ENCODE data around the gene NOS3. TPM values are rescaled to one million over a fixed set of nuclear protein-coding genes. Genes with fewer than 3 reads are reported as not detected.

Gene NOS3
- total RNA-seq, 1 donor from 2014 or later = 185 TPM

GRCh38 chr7:150997075-150997511 is 6.3 kb downstream of the NOS3 start:
- H3K27ac ChIP-seq = no peak overlapping the region
- no peaks in the 10 kb centered on the region for H3K9me3 ChIP-seq
- DNase-seq (ENCODE audit: low spot score in 2 of 2) = no peak
- no peak for TF ChIP-seq CTCF (IDR thresholded peaks at IDR 0.05)
- H3K4me1 ChIP-seq = no peaks in the 10 kb centered on the region
- intact Hi-C loops (cut with DNase I) = no loop called here
- H3K4me3 ChIP-seq = no peak overlapping the region
- H3K27me3 ChIP-seq = no peaks in the 10 kb centered on the region
- no peaks in the 10 kb centered on the region for H3K36me3 ChIP-seq

- TF ChIP-seq CTCF (IDR thresholded peaks at IDR 0.05) = no peak
- Histone ChIP-seq H3K36me3 (no peaks in the 10 kb centered on the region), H3K4me3 (no peak overlapping the region), H3K27me3 (no peaks in the 10 kb centered on the region), H3K4me1 (no peaks in the 10 kb centered on the region), H3K9me3 (no peaks in the 10 kb centered on the region), H3K27ac (no peak overlapping the region)
- intact Hi-C loops (cut with DNase I) = no loop called here
- no peak for DNase-seq (ENCODE audit: low spot score in 2 of 2)
These were observed 7.0 kb downstream of the NOS3 start for GRCh38 chr7:150997817-150998216.

GRCh38 chr7:150998341-150998740 is 7.5 kb downstream of the NOS3 start:
- no peak for TF ChIP-seq CTCF (IDR thresholded peaks at IDR 0.05)
- DNase-seq (ENCODE audit: low spot score in 2 of 2) = no peak
- intact Hi-C loops (cut with DNase I) = no loop called here
- no peaks in the 10 kb centered on the region for H3K36me3 ChIP-seq
- H3K9me3 ChIP-seq = no peaks in the 10 kb centered on the region
- no peaks in the 10 kb centered on the region for H3K4me1 ChIP-seq
- H3K27ac ChIP-seq = no peak overlapping the region
- H3K4me3 ChIP-seq = no peak overlapping the region
- no peaks in the 10 kb centered on the region for H3K27me3 ChIP-seq

GRCh38 chr7:150999001-150999400 is 8.2 kb downstream of the NOS3 start:
- Histone ChIP-seq H3K4me1 (no peaks in the 10 kb centered on the region), H3K27ac (no peak overlapping the region), H3K36me3 (no peaks in the 10 kb centered on the region), H3K4me3 (no peak overlapping the region), H3K27me3 (no peaks in the 10 kb centered on the region), H3K9me3 (no peaks in the 10 kb centered on the region)
- intact Hi-C loops (cut with DNase I) = no loop called here
- TF ChIP-seq CTCF (IDR thresholded peaks at IDR 0.05) = no peak
- DNase-seq (ENCODE audit: low spot score in 2 of 2) = no peak

- Histone ChIP-seq H3K4me3 (no peak overlapping the region), H3K4me1 (no peaks in the 10 kb centered on the region), H3K27me3 (no peaks in the 10 kb centered on the region), H3K27ac (no peak overlapping the region), H3K9me3 (no peaks in the 10 kb centered on the region), H3K36me3 (no peaks in the 10 kb centered on the region)
- TF ChIP-seq CTCF (IDR thresholded peaks at IDR 0.05) = no peak
- intact Hi-C loops (cut with DNase I) = no loop called here
- no peak for DNase-seq (ENCODE audit: low spot score in 2 of 2)
These were observed 8.8 kb downstream of the NOS3 start for GRCh38 chr7:150999497-151000230.

Measured in ascending aorta (tissue), 2 donors.